Sigmoid colon (tissue), 4 donors: Measurements from ENCODE around the gene MYO5B.

Experiments used
- POLR2A ChIP-seq, 2 donors: fragments of 450-650 bp; IDR thresholded peaks; one replicate each; pipeline ENCODE4 v1.6.1; 2016; ENCODE audit warnings: antibody characterized with exemption in 2 of 2, mild to moderate bottlenecking in 2 of 2, moderate library complexity in 2 of 2
- POLR2AphosphoS5 ChIP-seq, 4 donors: sonication (generic); formaldehyde crosslinking; IDR thresholded peaks; one replicate each; pipeline ENCODE4 v1.6.1; 2017; ENCODE audit warnings: antibody characterized with exemption in 4 of 4
- TF ChIP-seq, protein P1 (sequence below), 4 experiments: fragments of 450-650 bp in 3 of 4; fragments of 200-600 bp in 1 of 4; IDR thresholded peaks; one replicate each; pipeline ENCODE4 v1.5.1; 2016 to 2019; ENCODE audit warnings: antibody characterized with exemption in 4 of 4, mild to moderate bottlenecking in 3 of 4, moderate library complexity in 2 of 4

DNA sequence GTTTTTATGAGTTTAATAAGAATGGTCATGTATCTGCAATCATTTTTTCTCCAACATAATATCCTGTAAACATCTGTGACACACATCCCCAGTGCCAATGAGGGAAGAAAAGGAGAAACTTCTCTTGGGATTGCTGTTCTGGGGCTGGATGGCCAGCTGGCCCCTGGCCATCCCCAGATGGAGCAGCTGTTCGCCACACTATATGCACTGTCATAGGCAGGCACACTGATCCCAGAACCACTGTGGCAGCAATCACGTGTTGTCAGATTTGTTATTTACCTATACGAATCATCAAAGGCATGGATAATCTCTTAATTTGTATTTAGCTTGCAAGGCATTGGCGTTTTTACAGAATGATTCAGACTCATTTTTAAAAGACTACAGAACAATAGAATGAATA is 214.1 kb downstream of the MYO5B start:
- no peak for TF ChIP-seq POLR2AphosphoS5 (IDR thresholded peaks at IDR 0.05)
- TF ChIP-seq, protein P1, sequence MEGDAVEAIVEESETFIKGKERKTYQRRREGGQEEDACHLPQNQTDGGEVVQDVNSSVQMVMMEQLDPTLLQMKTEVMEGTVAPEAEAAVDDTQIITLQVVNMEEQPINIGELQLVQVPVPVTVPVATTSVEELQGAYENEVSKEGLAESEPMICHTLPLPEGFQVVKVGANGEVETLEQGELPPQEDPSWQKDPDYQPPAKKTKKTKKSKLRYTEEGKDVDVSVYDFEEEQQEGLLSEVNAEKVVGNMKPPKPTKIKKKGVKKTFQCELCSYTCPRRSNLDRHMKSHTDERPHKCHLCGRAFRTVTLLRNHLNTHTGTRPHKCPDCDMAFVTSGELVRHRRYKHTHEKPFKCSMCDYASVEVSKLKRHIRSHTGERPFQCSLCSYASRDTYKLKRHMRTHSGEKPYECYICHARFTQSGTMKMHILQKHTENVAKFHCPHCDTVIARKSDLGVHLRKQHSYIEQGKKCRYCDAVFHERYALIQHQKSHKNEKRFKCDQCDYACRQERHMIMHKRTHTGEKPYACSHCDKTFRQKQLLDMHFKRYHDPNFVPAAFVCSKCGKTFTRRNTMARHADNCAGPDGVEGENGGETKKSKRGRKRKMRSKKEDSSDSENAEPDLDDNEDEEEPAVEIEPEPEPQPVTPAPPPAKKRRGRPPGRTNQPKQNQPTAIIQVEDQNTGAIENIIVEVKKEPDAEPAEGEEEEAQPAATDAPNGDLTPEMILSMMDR (IDR thresholded peaks at IDR 0.05), result no peak
- no peak for TF ChIP-seq POLR2A (IDR thresholded peaks at IDR 0.05)
